Mucosa of stomach (tissue), 1 donor: Measurements from ENCODE around the gene MYO6.
A peak's percentile ranks its signal among the peaks of the same experiment; 100 is the strongest.

Experiments
- H3K27me3 ChIP-seq: one replicate; pipeline ENCODE4 v1.7.0; 2013; ENCODE audit warnings: mild to moderate bottlenecking, low read length; ENCODE audit not compliant: control insufficient read depth, insufficient read depth
- H3K36me3 ChIP-seq: one replicate; pipeline ENCODE4 v1.7.0; 2013; ENCODE audit warnings: low read length; ENCODE audit not compliant: control insufficient read depth, insufficient read depth
- H3K4me1 ChIP-seq: one replicate; pipeline ENCODE4 v1.7.0; 2013; ENCODE audit warnings: mild to moderate bottlenecking, low read length; ENCODE audit not compliant: control insufficient read depth, insufficient read depth
- H3K4me3 ChIP-seq: one replicate; pipeline ENCODE4 v1.7.0; 2013; ENCODE audit warnings: low read length
- H3K9ac ChIP-seq: one replicate; pipeline ENCODE4 v1.7.0; 2013; ENCODE audit warnings: mild to moderate bottlenecking, low read length, moderate library complexity
- H3K9me3 ChIP-seq: one replicate; pipeline ENCODE4 v1.7.0; 2013; ENCODE audit warnings: mild to moderate bottlenecking, low read length, moderate library complexity; ENCODE audit not compliant: control insufficient read depth
- donor health status: Pancreatic carcinoma.

Gene MYO6

GRCh38 chr6:75748003-75748742 is 866 bp upstream of the MYO6 start:
- Histone ChIP-seq H3K9ac (peak overlapping the region; percentile 99), H3K4me3 (peak overlapping the region; percentile 88), H3K4me1 (peaks cover 16% of the 10 kb centered on the region), H3K36me3 (no peaks in the 10 kb centered on the region), H3K27me3 (no peaks in the 10 kb centered on the region), H3K9me3 (no peaks in the 10 kb centered on the region)

- no peak overlapping the region for H3K9ac ChIP-seq
- H3K4me1 ChIP-seq = peaks cover 24% of the 10 kb centered on the region
- H3K27me3 ChIP-seq = no peaks in the 10 kb centered on the region
- H3K4me3 ChIP-seq = no peak overlapping the region
- H3K36me3 ChIP-seq = no peaks in the 10 kb centered on the region
- H3K9me3 ChIP-seq = no peaks in the 10 kb centered on the region
Measured at GRCh38 chr6:75751443-75751842, 2.4 kb downstream of the MYO6 start.

- H3K4me1 ChIP-seq = peaks cover 23% of the 10 kb centered on the region
- no peaks in the 10 kb centered on the region for H3K36me3 ChIP-seq
- no peak overlapping the region for H3K9ac ChIP-seq
- H3K9me3 ChIP-seq = no peaks in the 10 kb centered on the region
- no peak overlapping the region for H3K4me3 ChIP-seq
- H3K27me3 ChIP-seq = no peaks in the 10 kb centered on the region
Measured at GRCh38 chr6:75752365-75752764, 3.3 kb downstream of the MYO6 start.

- Histone ChIP-seq H3K27me3 (no peaks in the 10 kb centered on the region), H3K4me3 (no peak overlapping the region), H3K9ac (no peak overlapping the region), H3K9me3 (no peaks in the 10 kb centered on the region), H3K4me1 (peaks cover 22% of the 10 kb centered on the region), H3K36me3 (no peaks in the 10 kb centered on the region)
Measured at GRCh38 chr6:75755704-75756103, 6.7 kb downstream of the MYO6 start.

- H3K9me3 ChIP-seq = no peaks in the 10 kb centered on the region
- H3K27me3 ChIP-seq = no peaks in the 10 kb centered on the region
- no peak overlapping the region for H3K4me3 ChIP-seq
- H3K36me3 ChIP-seq = no peaks in the 10 kb centered on the region
- no peak overlapping the region for H3K9ac ChIP-seq
- peaks cover 29% of the 10 kb centered on the region for H3K4me1 ChIP-seq
Measured at GRCh38 chr6:75757295-75757694, 8.3 kb downstream of the MYO6 start.

GRCh38 chr6:75758061-75758460 is 9.0 kb downstream of the MYO6 start:
- H3K9ac ChIP-seq = no peak overlapping the region
- no peaks in the 10 kb centered on the region for H3K9me3 ChIP-seq
- no peaks in the 10 kb centered on the region for H3K36me3 ChIP-seq
- no peaks in the 10 kb centered on the region for H3K27me3 ChIP-seq
- no peak overlapping the region for H3K4me3 ChIP-seq
- peaks cover 25% of the 10 kb centered on the region for H3K4me1 ChIP-seq

- Histone ChIP-seq H3K9ac (no peak overlapping the region), H3K36me3 (no peaks in the 10 kb centered on the region), H3K9me3 (no peaks in the 10 kb centered on the region), H3K4me1 (peaks cover 17% of the 10 kb centered on the region), H3K4me3 (no peak overlapping the region), H3K27me3 (no peaks in the 10 kb centered on the region)
Measured at GRCh38 chr6:75759207-75759606, 10.2 kb downstream of the MYO6 start.

- H3K9ac ChIP-seq = no peak overlapping the region
- no peak overlapping the region for H3K4me3 ChIP-seq
- H3K9me3 ChIP-seq = no peaks in the 10 kb centered on the region
- H3K4me1 ChIP-seq = peaks cover 17% of the 10 kb centered on the region
- H3K27me3 ChIP-seq = no peaks in the 10 kb centered on the region
- no peaks in the 10 kb centered on the region for H3K36me3 ChIP-seq
Measured at GRCh38 chr6:75760320-75760719, 11.3 kb downstream of the MYO6 start.

- Histone ChIP-seq H3K9ac (no peak overlapping the region), H3K4me3 (no peak overlapping the region), H3K27me3 (no peaks in the 10 kb centered on the region), H3K36me3 (no peaks in the 10 kb centered on the region), H3K4me1 (peaks cover 17% of the 10 kb centered on the region), H3K9me3 (no peaks in the 10 kb centered on the region)
Measured at GRCh38 chr6:75761489-75761888, 12.4 kb downstream of the MYO6 start.

GRCh38 chr6:75762063-75762462 is 13.0 kb downstream of the MYO6 start:
- Histone ChIP-seq H3K9me3 (no peaks in the 10 kb centered on the region), H3K9ac (no peak overlapping the region), H3K36me3 (no peaks in the 10 kb centered on the region), H3K27me3 (no peaks in the 10 kb centered on the region), H3K4me3 (no peak overlapping the region), H3K4me1 (peaks cover 17% of the 10 kb centered on the region)

- H3K27me3 ChIP-seq = no peaks in the 10 kb centered on the region
- peaks cover 6% of the 10 kb centered on the region for H3K4me1 ChIP-seq
- no peaks in the 10 kb centered on the region for H3K9me3 ChIP-seq
- H3K4me3 ChIP-seq = no peak overlapping the region
- no peaks in the 10 kb centered on the region for H3K36me3 ChIP-seq
- no peak overlapping the region for H3K9ac ChIP-seq
Measured at GRCh38 chr6:75766387-75766786, 17.3 kb downstream of the MYO6 start.

- Histone ChIP-seq H3K9me3 (no peaks in the 10 kb centered on the region), H3K9ac (no peak overlapping the region), H3K4me3 (no peak overlapping the region), H3K36me3 (no peaks in the 10 kb centered on the region), H3K4me1 (no peaks in the 10 kb centered on the region), H3K27me3 (no peaks in the 10 kb centered on the region)
Measured at GRCh38 chr6:75770844-75771243, 21.8 kb downstream of the MYO6 start.

- H3K36me3 ChIP-seq = no peaks in the 10 kb centered on the region
- H3K9me3 ChIP-seq = no peaks in the 10 kb centered on the region
- no peak overlapping the region for H3K4me3 ChIP-seq
- H3K4me1 ChIP-seq = no peaks in the 10 kb centered on the region
- no peaks in the 10 kb centered on the region for H3K27me3 ChIP-seq
- H3K9ac ChIP-seq = no peak overlapping the region
Measured at GRCh38 chr6:75775219-75775618, 26.2 kb downstream of the MYO6 start.
